ENCODE measurements around the gene PPP2R2C. TPM values are rescaled to one million over a fixed set of nuclear protein-coding genes. Genes with fewer than 3 reads are reported as not detected.
A peak's percentile ranks its signal among the peaks of the same experiment; 100 is the strongest.

The PPP2R2C gene
- total RNA-seq, 2 donors from 2014 or later: 0.05 to 0.35 TPM

GRCh38 chr4:6471307-6472007 is 957 bp downstream of the PPP2R2C start:
- Histone ChIP-seq H3K36me3 (no peaks in the 10 kb centered on the region), H3K9ac (ENCODE audit: low read depth in 2 of 2, low read length in 2 of 2) (peak overlapping the region in 1 of 2 donors; percentile 24), H3K27me3 (peaks cover 20% of the 10 kb centered on the region), H3K9me3 (no peaks in the 10 kb centered on the region), H3K4me3 (no peak overlapping the region), H3K4me1 (no peaks in the 10 kb centered on the region), H3K27ac (no peak overlapping the region)
- no peak for TF ChIP-seq CTCF (IDR thresholded peaks at IDR 0.05)
- intact Hi-C loops (cut with DNase I): no loop called here
- no peak for DNase-seq

- Histone ChIP-seq H3K9ac (ENCODE audit: low read depth in 2 of 2, low read length in 2 of 2) (peak overlapping the region in 1 of 2 donors; percentile 24), H3K27me3 (peaks cover 20% of the 10 kb centered on the region), H3K36me3 (no peaks in the 10 kb centered on the region), H3K27ac (no peak overlapping the region), H3K4me3 (peak overlapping the region; percentile 16), H3K9me3 (no peaks in the 10 kb centered on the region), H3K4me1 (no peaks in the 10 kb centered on the region)
- no peak for TF ChIP-seq CTCF (IDR thresholded peaks at IDR 0.05)
- DNase-seq: peak; percentile 26
- intact Hi-C loops (cut with DNase I): no loop called here
Measured at GRCh38 chr4:6470502-6471306, 1.7 kb downstream of the PPP2R2C start.

- H3K27me3 ChIP-seq: peaks cover 20% of the 10 kb centered on the region
- no peaks in the 10 kb centered on the region for H3K9me3 ChIP-seq
- no peak overlapping the region for H3K4me3 ChIP-seq
- no peak for TF ChIP-seq CTCF (IDR thresholded peaks at IDR 0.05)
- no peaks in the 10 kb centered on the region for H3K4me1 ChIP-seq
- no peaks in the 10 kb centered on the region for H3K36me3 ChIP-seq
- DNase-seq: peak; percentile 8
- H3K9ac ChIP-seq (ENCODE audit: low read depth in 2 of 2, low read length in 2 of 2): no peak overlapping the region
- H3K27ac ChIP-seq: no peak overlapping the region
- intact Hi-C loops (cut with DNase I): no loop called here
Measured at GRCh38 chr4:6469898-6470501, 2.4 kb downstream of the PPP2R2C start.

GRCh38 chr4:6469144-6469543 is 3.3 kb downstream of the PPP2R2C start:
- Histone ChIP-seq H3K27me3 (peaks cover 20% of the 10 kb centered on the region), H3K4me3 (no peak overlapping the region), H3K9me3 (no peaks in the 10 kb centered on the region), H3K36me3 (no peaks in the 10 kb centered on the region), H3K9ac (ENCODE audit: low read depth in 2 of 2, low read length in 2 of 2) (no peak overlapping the region), H3K27ac (no peak overlapping the region), H3K4me1 (no peaks in the 10 kb centered on the region)
- TF ChIP-seq CTCF (IDR thresholded peaks at IDR 0.05): no peak
- intact Hi-C loops (cut with DNase I): no loop called here
- DNase-seq: no peak

GRCh38 chr4:6468376-6468775 is 4.0 kb downstream of the PPP2R2C start:
- no peak for DNase-seq
- Histone ChIP-seq H3K4me3 (no peak overlapping the region), H3K4me1 (no peaks in the 10 kb centered on the region), H3K27me3 (peaks cover 20% of the 10 kb centered on the region), H3K9me3 (no peaks in the 10 kb centered on the region), H3K9ac (ENCODE audit: low read depth in 2 of 2, low read length in 2 of 2) (no peak overlapping the region), H3K27ac (no peak overlapping the region), H3K36me3 (no peaks in the 10 kb centered on the region)
- TF ChIP-seq CTCF (IDR thresholded peaks at IDR 0.05): no peak
- intact Hi-C loops (cut with DNase I): no loop called here
